Fibroblast of lung (primary cell): ENCODE results near the gene ZNRF1.

Experiments
- CTCF ChIP-seq, 2 donors: IDR thresholded peaks in 1 of 2; conservative IDR thresholded peaks in 1 of 2; 1 replicate in 1 of 2; 2 replicates in 1 of 2; pipeline ENCODE4 v1.5.1; 2011 to 2012; ENCODE audit warnings: low read length in 2 of 2, control low read depth in 1 of 2, inconsistent platforms in 1 of 2, low read depth in 1 of 2, mild to moderate bottlenecking in 1 of 2
- EZH2 ChIP-seq: IDR thresholded peaks from 2 replicates; pipeline ENCODE4 v1.5.1; 2012; ENCODE audit warnings: low read length, control low read depth, mild to moderate bottlenecking; ENCODE audit errors: missing control alignments

GRCh38 chr16:75043175-75043895 is 44.5 kb downstream of the ZNRF1 start:
- TF ChIP-seq CTCF (conservative IDR thresholded peaks at IDR 0.05 in 1 of 2, IDR thresholded peaks at IDR 0.05 in 1 of 2; ENCODE audit: low read depth in 1 of 2, low read length in 2 of 2) (no peak), EZH2 (no peak)
